ENCODE results near the gene FN3K.

DNA sequence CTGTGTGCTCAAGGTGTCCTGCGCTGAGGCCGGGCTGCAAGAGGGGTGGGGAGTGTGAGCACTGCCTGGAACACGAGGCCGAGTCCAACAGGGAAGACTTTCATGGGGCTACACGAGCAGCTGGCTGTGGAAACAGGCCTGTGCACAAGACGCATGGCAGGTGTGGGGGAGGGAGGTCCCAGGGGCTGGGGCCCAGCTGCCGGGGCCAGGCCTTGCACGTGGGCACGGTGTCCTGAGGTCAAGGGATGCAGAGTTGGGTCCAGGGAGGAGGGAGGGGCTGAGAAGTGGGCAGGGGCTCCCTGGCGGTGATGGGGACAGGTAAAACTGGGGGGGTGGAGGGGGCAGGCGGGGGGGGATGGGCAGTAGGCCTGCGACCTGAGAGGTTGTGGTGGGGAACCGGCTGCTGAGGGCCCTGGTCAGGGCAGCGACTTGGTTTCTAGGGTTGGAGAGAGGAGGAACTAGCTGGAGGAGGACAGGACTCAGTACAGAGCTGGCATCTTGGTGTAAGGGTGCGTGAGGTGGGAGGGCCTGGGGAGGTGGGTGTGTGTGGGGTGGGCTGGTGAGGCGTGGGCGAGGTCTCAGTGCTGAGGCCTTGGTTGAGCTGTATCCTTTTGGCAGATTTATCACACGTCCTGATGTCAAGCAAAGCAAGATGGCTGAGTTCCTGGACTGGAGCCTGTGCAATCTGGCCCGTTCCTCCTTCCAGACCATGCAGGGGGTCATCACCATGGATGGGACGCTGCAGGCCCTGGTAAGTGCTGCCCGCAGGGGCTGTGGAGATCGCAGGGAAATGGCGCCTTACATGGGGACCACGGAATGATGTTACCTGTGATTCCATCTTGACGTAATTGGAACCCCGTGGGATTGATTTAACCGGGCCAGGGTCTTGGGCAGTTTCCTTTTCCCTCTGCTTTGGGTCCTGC, 45.8 kb downstream of the FN3K start:
- TF ChIP-seq SMC3 (IDR thresholded peaks at IDR 0.05; ENCODE audit: low read depth, low read length) (no peak), POLR2A (IDR thresholded peaks at IDR 0.05; ENCODE audit: low read depth, low read length) (no peak), MXI1 (IDR thresholded peaks at IDR 0.05; ENCODE audit: borderline replicate concordance, low read depth, low read length) (no peak)
- TF ChIP-seq, protein P1, sequence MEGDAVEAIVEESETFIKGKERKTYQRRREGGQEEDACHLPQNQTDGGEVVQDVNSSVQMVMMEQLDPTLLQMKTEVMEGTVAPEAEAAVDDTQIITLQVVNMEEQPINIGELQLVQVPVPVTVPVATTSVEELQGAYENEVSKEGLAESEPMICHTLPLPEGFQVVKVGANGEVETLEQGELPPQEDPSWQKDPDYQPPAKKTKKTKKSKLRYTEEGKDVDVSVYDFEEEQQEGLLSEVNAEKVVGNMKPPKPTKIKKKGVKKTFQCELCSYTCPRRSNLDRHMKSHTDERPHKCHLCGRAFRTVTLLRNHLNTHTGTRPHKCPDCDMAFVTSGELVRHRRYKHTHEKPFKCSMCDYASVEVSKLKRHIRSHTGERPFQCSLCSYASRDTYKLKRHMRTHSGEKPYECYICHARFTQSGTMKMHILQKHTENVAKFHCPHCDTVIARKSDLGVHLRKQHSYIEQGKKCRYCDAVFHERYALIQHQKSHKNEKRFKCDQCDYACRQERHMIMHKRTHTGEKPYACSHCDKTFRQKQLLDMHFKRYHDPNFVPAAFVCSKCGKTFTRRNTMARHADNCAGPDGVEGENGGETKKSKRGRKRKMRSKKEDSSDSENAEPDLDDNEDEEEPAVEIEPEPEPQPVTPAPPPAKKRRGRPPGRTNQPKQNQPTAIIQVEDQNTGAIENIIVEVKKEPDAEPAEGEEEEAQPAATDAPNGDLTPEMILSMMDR (conservative IDR thresholded peaks at IDR 0.05; ENCODE audit: low read depth, low read length): no peak
